GM06990 (cell line): ENCODE measurements around the gene ARHGAP42.

Experiments
- DNase-seq: peaks from one replicate; pipeline ENCODE4 v3.0.0-alpha.2; 2011; ENCODE audit not compliant: insufficient read length; ENCODE audit errors: extremely low read depth
- H3K27me3 ChIP-seq: replicated peaks from 2 replicates; pipeline ENCODE4 v1.6.0; 2011; ENCODE audit warnings: low read length; ENCODE audit not compliant: control insufficient read depth, insufficient read depth
- H3K36me3 ChIP-seq: 2 replicates; pipeline ENCODE4 v1.5.1; 2011; ENCODE audit warnings: low read length; ENCODE audit not compliant: control insufficient read depth, insufficient read depth
- H3K4me3 ChIP-seq: replicated peaks from 2 replicates; pipeline ENCODE4 v1.5.1; 2011; ENCODE audit warnings: low read depth, mild to moderate bottlenecking, control low read depth, low read length
- CTCF ChIP-seq: IDR thresholded peaks from 2 replicates; pipeline ENCODE4 v1.5.1; 2011; ENCODE audit warnings: low read length, control low read depth, mild to moderate bottlenecking, inconsistent platforms; ENCODE audit not compliant: insufficient read depth, poor library complexity, severe bottlenecking

The ARHGAP42 gene

GRCh38 chr11:100715165-100715761 is 28.2 kb downstream of the ARHGAP42 start:
- H3K4me3 ChIP-seq = no peak overlapping the region
- H3K27me3 ChIP-seq = no peaks in the 10 kb centered on the region
- H3K36me3 ChIP-seq = no peaks in the 10 kb centered on the region
- DNase-seq = no peak
- TF ChIP-seq CTCF = no peak

GRCh38 chr11:100716838-100717237 is 29.8 kb downstream of the ARHGAP42 start:
- Histone ChIP-seq H3K36me3 (no peaks in the 10 kb centered on the region), H3K27me3 (no peaks in the 10 kb centered on the region), H3K4me3 (no peak overlapping the region)
- TF ChIP-seq CTCF = no peak
- DNase-seq = no peak

- DNase-seq = no peak
- Histone ChIP-seq H3K27me3 (no peaks in the 10 kb centered on the region), H3K4me3 (no peak overlapping the region), H3K36me3 (no peaks in the 10 kb centered on the region)
- TF ChIP-seq CTCF = no peak
Observed at GRCh38 chr11:100719362-100719761, 32.3 kb downstream of the ARHGAP42 start.

- no peak for DNase-seq
- TF ChIP-seq CTCF = no peak
- Histone ChIP-seq H3K36me3 (no peaks in the 10 kb centered on the region), H3K27me3 (no peaks in the 10 kb centered on the region), H3K4me3 (no peak overlapping the region)
Observed at GRCh38 chr11:100719809-100720221, 32.7 kb downstream of the ARHGAP42 start.

GRCh38 chr11:100726680-100727079 is 39.6 kb downstream of the ARHGAP42 start:
- H3K36me3 ChIP-seq = no peaks in the 10 kb centered on the region
- H3K27me3 ChIP-seq = no peaks in the 10 kb centered on the region
- TF ChIP-seq CTCF = no peak
- DNase-seq = no peak
- no peak overlapping the region for H3K4me3 ChIP-seq

- no peak for DNase-seq
- H3K36me3 ChIP-seq = no peaks in the 10 kb centered on the region
- no peaks in the 10 kb centered on the region for H3K27me3 ChIP-seq
- no peak overlapping the region for H3K4me3 ChIP-seq
- no peak for TF ChIP-seq CTCF
Observed at GRCh38 chr11:100727410-100727809, 40.3 kb downstream of the ARHGAP42 start.
